Stimulated activated CD4-positive, alpha-beta T cell treated with anti-CD3 and anti-CD28 coated beads, Interleukin-15, amount 100 ng/mL, for 1 hour (primary cell): ENCODE results near the gene NADSYN1.
"Not testable (repeated sequence)": the region's sequence is repeated elsewhere in the genome, so short reads cannot be mapped to it uniquely, and the experiment has no call there.

Experiments used
- DNase-seq, 2 donors: peaks; one replicate each; pipeline ENCODE4 v3.0.0-alpha.2; 2020; ENCODE audit warnings: low read depth in 1 of 2, low spot score in 1 of 2

NADSYN1 gene

GRCh38 chr11:71453037-71453917 lies at the start of gene NADSYN1:
Gene NADSYN1, plus strand, starts transcription at chr11:71453203. Its CDS starts 94 bp downstream, at chr11:71453297.
- peak; percentile 88 to 94 for DNase-seq

GRCh38 chr11:71404209-71404608 lies 48.8 kb upstream of the NADSYN1 start:
- DNase-seq, result no peak

GRCh38 chr11:71406681-71407080 lies 46.3 kb upstream of the NADSYN1 start:
- no peak for DNase-seq

- no peak for DNase-seq
Observed at GRCh38 chr11:71407356-71407755, 45.6 kb upstream of the NADSYN1 start.

- no peak for DNase-seq
Observed at GRCh38 chr11:71408826-71409225, 44.2 kb upstream of the NADSYN1 start.

- no peak for DNase-seq
Observed at GRCh38 chr11:71410363-71410966, 42.5 kb upstream of the NADSYN1 start.

GRCh38 chr11:71414645-71415044 lies 38.4 kb upstream of the NADSYN1 start:
- DNase-seq, result no peak

GRCh38 chr11:71418643-71419042 lies 34.4 kb upstream of the NADSYN1 start:
- no peak for DNase-seq

- DNase-seq, result no peak
Observed at GRCh38 chr11:71420455-71421241, 32.4 kb upstream of the NADSYN1 start.

GRCh38 chr11:71421392-71421950 lies 31.5 kb upstream of the NADSYN1 start:
- no peak for DNase-seq

- not testable (repeated sequence) for DNase-seq
Observed at GRCh38 chr11:71422318-71422717, 30.7 kb upstream of the NADSYN1 start.

- DNase-seq, result no peak
Observed at GRCh38 chr11:71423181-71423790, 29.7 kb upstream of the NADSYN1 start.

- DNase-seq, result no peak
Observed at GRCh38 chr11:71425409-71425808, 27.6 kb upstream of the NADSYN1 start.

GRCh38 chr11:71425860-71426259 lies 27.1 kb upstream of the NADSYN1 start:
- DNase-seq, result no peak

- no peak for DNase-seq
Observed at GRCh38 chr11:71426413-71426812, 26.6 kb upstream of the NADSYN1 start.

- no peak for DNase-seq
Observed at GRCh38 chr11:71428861-71429435, 24.1 kb upstream of the NADSYN1 start.

- DNase-seq, result no peak
Observed at GRCh38 chr11:71429701-71430100, 23.3 kb upstream of the NADSYN1 start.

GRCh38 chr11:71430166-71430565 lies 22.8 kb upstream of the NADSYN1 start:
- DNase-seq, result no peak

- no peak for DNase-seq
Observed at GRCh38 chr11:71431271-71431670, 21.7 kb upstream of the NADSYN1 start.

- DNase-seq, result no peak
Observed at GRCh38 chr11:71432761-71433647, 20.0 kb upstream of the NADSYN1 start.
